ENCODE results near the gene SASS6.

Gene SASS6

DNA sequence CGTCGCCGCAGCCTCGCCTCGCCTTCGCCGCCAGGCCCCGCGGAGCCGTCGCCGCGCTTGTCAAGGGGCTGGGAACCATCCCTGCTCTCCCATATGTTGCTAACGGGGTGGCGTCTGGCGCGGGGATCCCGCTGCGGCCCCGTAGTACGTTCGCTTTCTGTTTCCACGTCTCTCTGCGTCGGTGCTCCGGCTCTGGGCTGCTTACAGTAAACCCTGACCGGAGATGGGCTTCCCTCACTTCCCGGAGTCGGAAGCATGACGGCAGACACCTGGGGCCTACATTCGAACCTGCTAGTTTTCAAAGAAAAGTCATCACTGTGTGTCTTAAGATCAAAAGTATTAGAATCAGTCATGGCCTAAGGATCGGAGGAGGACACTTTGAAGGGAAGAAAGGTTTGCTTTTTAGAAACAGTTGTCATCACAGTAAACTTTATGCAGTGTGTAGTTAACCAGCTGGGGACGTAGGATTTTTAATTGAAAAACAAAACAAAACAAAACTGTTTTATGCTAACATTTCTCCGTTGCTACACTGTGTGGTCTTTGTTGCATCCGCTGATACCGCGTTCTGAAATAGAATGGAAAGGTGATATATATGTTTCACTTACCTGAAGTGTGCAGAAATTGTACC lies 94.0 kb downstream of the SASS6 start:
- peak; percentile 93 for DNase-seq

DNA sequence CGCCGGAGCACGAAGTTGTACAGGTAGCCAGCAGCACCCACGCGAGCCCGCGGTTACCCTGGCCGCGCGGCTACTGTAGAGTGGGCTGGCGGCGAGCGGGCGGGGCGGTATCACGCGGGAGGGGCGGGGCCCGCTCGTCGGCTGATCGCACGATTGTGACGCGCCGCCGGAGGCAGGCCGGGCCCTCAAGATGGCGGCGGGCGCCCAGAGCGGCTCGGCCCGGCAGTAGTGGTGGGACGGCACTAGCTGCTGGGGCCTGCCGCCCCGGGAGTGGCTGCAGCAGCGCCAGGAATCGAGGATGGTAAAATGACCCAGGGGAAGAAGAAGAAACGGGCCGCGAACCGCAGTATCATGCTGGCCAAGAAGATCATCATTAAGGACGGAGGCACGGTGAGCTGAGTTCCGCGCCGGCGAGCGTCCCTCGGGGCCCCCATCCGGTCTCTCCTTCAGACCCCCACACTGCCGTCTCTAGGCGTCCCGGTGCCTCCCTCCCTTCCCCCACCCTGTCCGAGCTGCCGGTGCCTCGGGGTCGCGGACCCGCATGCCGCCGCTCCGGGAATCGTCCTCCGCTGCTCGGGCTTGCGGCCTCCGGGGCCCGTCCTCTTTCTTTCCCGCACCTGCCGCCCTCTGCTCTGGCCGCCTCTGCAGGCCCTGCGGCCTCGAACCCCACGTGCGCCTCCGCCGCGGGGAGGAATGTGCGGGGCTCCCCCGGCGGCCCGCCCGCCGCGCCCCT lies 94.6 kb downstream of the SASS6 start:
- DNase-seq, result peak; percentile 93

DNA sequence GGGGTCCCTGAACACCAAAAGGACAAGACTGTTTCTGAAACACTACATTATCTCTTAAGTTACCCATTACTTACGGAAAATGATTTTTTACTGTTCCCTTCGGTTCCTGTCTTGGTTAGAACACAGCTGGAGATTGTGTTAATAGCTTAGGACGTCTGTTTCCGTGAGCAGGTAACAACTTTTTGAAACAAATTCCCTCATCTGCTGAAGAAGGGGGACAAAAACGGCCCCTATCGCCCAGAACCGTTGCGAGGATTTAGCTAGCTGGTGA lies 95.1 kb downstream of the SASS6 start:
- no peak for DNase-seq

DNA sequence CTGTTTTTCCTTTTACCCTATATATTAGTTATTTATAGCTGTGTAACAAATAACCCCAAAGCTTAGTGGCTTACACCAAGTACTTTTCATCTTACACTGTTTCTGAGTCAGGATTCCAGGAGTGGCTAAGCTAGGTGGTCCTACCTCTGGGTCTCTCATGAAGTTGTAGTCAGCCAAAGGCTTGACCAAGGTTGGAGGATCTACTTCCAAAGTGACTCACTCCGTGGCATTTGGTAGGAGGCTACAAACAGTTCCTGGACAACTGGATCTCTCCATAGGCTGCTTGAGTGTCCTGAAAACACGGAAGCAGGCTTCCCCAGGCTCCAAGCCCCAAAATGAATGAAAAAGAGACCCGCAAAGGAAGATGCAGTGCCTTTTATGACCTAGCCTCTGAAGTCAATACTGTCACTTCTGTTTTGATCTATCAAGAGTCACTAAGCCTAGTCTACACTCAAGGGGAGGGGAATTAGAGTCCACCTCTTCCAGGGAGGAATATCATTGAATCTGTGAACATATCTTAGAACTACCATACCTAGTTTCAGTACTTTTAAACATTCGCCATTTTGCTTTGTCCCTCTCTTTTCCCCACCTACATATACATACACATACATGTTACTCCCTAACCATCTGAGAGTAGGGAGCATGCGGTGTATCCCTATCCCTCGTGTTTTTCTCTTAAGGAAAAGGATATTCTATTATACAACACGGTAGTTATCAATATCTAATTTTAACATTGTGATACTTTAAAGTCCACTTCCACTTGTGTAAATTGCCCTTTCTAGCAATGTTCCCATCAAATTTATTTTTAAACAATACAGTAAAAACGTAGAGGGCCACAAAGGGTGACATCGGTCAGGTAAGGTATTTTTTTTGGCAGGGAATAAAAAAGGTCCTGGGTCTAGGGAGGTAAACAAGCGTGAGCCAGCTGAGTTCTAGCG lies 95.7 kb downstream of the SASS6 start:
- peak; percentile 23 for DNase-seq

DNA sequence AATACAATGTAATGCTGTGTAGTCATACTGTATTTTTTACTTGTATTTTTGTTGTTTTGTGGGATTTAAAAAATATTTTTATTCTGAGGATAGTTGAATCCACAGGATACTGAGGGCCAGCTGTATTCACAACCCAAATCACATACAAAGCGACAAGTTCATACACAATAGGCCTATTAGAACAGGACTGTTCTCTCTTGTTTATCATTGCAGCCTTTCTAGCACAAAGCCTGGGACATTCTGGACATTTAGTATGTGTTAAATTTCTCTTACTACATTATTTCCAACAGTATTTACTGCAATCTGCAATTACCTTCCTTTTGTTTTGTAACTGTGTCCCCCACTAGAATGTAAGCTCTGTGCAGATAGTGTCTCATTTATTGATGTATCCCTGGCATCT lies 97.5 kb downstream of the SASS6 start:
- no peak for DNase-seq

DNA sequence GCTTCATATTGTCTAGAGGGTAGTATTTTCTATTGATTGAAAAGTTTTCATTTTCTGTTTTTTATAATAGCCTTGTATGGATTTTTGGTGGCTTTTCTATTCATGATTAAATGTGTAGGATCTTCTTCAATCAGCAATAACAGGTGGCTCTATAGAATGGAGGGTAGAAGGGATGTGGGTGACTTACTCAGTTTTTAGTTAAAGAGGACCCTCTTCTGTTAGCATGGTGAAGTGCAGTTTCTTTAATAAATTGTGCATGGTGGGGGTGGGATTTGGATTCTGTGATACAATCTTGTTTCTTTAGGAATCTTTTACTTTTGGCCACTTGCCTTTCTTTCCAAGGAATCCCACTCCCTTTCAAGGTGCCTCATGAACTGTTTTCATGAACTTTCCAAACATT lies 98.3 kb downstream of the SASS6 start:
- peak; percentile 26 for DNase-seq

Data from activated CD4-positive, alpha-beta T cell treated with anti-CD3 and anti-CD28 coated beads, Interleukin-10, Interleukin-2, amounts not matched to agents 100 ng/mL and 50 ng/mL, durations not matched to agents 16 hours and 8 hours (primary cell).